HepG2 (cell line): ENCODE data around the gene SLC5A10. TPM values are rescaled to one million over a fixed set of nuclear protein-coding genes. Genes with fewer than 3 reads are reported as not detected.

Experiments used
- ARHGAP35 ChIP-seq: sonication (generic); formaldehyde crosslinking; IDR thresholded peaks from 2 replicates; pipeline ENCODE4 v1.9.0; 2022; ENCODE audit warnings: mild to moderate bottlenecking, inconsistent platforms, moderate library complexity, missing genetic modification reagents, borderline replicate concordance
- ARNT2 ChIP-seq: sonication (generic); formaldehyde crosslinking; IDR thresholded peaks from 2 replicates; pipeline ENCODE4 v1.8.0; 2022; ENCODE audit warnings: mild to moderate bottlenecking, low read depth, missing genetic modification reagents, moderate library complexity
- ZNF343 ChIP-seq: sonication (generic); formaldehyde crosslinking; IDR thresholded peaks from 2 replicates; pipeline ENCODE4 v1.4.0; 2020; ENCODE audit warnings: mild to moderate bottlenecking, missing genetic modification reagents
- ZNF672 ChIP-seq: sonication (generic); formaldehyde crosslinking; IDR thresholded peaks from 2 replicates; pipeline ENCODE4 v1.8.1; 2022; ENCODE audit warnings: missing genetic modification reagents
- polyA plus RNA-seq, 8 experiments: library from polyadenylated mRNA; depleted of rRNA in 3 of 8; stranded (reverse) in 7 of 8; unstranded in 1 of 8; fragments of >200 nt; fragmentation: Illumina TruSeq in 4 of 8; extraction: Trizol in 4 of 8; gene quantifications; 2 replicates each; pipeline versions ENCODE4 v1.2.1 to v1.2.3, GENCODE V29; 2011 to 2016; ENCODE audit warnings: low read depth in 4 of 8, missing spikeins in 1 of 8, mixed read lengths in 1 of 8; ENCODE audit not compliant: insufficient read depth in 1 of 8
- total RNA-seq, 5 experiments: library from RNA; depleted of rRNA; stranded (reverse); fragments of >200 nt; fragmentation: Illumina TruSeq; extraction: Trizol; gene quantifications; 2 replicates each; pipeline ENCODE4 v1.2.3, GENCODE V29; 2016; ENCODE audit warnings: low read depth in 1 of 5
- TF ChIP-seq, protein P1 (sequence below): sonication (generic); formaldehyde crosslinking; IDR thresholded peaks from 2 replicates; pipeline ENCODE4 v1.5.0; 2020; ENCODE audit warnings: missing genetic modification reagents, mild to moderate bottlenecking, borderline replicate concordance
- TF ChIP-seq, protein P2 (sequence below): sonication (generic); formaldehyde crosslinking; IDR thresholded peaks from 2 replicates; pipeline ENCODE4 v1.4.0; 2020; ENCODE audit warnings: missing genetic modification reagents, borderline replicate concordance
- TF ChIP-seq, protein P3 (sequence below), 2 experiments: IDR thresholded peaks; 2 replicates each; pipeline ENCODE4 v1.6.1; 2011 to 2012; ENCODE audit warnings: low read length in 2 of 2, borderline replicate concordance in 1 of 2, low read depth in 1 of 2, mild to moderate bottlenecking in 1 of 2, moderate library complexity in 1 of 2
- TF ChIP-seq, protein P4 (sequence below): sonication (generic); formaldehyde crosslinking; IDR thresholded peaks from 2 replicates; pipeline ENCODE4 v1.4.0; 2020; ENCODE audit warnings: missing genetic modification reagents
- TF ChIP-seq, protein P5 (sequence below): IDR thresholded peaks from 2 replicates; pipeline ENCODE4 v1.6.1; 2016; ENCODE audit warnings: low read depth
- TF ChIP-seq, protein P6 (sequence below): sonication (generic); formaldehyde crosslinking; IDR thresholded peaks from 2 replicates; pipeline ENCODE4 v1.4.0; 2020; ENCODE audit warnings: missing genetic modification reagents
- TF ChIP-seq, protein P7 (sequence below): sonication (generic); formaldehyde crosslinking; IDR thresholded peaks from 2 replicates; pipeline ENCODE4 v1.8.0; 2023; ENCODE audit warnings: mild to moderate bottlenecking, missing genetic modification reagents
- TF ChIP-seq, protein P8 (sequence below): sonication (generic); formaldehyde crosslinking; IDR thresholded peaks from 2 replicates; pipeline ENCODE4 v1.8.1; 2022; ENCODE audit warnings: low read depth, mild to moderate bottlenecking, missing genetic modification reagents

Gene SLC5A10
- total and polyA plus RNA-seq, 2 of the 13 experiments (the other 11 are each of a cell fraction or from before 2014, with no cell fraction given), result 0.05 TPM; not detected in 1

DNA sequence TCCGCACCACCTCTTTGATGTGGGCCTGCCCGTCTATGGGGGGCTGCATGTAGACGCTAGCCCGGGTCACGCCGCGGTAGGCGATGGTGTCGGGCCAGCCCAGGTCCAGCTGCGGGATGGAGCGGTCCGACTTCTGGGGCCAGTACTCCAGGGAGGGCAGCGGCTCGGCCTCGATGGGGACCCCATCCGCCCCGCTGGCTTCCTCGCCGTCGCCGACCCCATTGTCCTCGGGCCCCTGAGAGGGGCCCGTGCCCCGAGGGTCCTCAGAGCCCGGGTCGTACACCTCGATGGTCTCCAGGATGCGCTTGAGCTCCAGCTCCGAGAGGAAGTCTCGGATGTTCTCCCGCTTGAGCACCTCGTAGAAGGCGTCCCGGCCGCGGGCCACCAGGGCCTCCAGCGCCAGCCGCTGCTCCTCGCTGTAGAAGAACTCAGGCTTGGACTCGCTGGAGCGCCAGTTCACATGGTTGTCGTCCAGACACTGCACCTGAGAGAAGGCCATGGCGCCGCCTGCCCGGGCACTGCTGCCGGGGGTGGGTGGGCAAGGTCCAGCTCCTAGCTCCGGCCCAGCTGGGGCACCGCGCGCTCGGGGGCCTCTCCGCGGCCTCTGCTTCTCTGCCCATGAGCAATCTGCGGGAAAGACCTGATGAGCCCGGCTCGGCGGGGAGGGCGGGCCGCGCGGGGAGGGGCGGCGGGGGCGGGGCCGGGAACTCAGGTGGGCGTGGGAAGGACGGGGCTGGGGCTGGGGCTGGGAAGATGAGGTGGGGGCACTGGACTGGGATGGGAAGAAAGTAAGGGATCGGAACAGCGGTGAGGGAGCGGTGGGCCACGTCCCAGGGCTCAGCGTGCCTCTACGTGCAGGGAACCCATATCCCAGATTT is 51.8 kb downstream of the SLC5A10 start (continued):
- TF ChIP-seq, protein P1, sequence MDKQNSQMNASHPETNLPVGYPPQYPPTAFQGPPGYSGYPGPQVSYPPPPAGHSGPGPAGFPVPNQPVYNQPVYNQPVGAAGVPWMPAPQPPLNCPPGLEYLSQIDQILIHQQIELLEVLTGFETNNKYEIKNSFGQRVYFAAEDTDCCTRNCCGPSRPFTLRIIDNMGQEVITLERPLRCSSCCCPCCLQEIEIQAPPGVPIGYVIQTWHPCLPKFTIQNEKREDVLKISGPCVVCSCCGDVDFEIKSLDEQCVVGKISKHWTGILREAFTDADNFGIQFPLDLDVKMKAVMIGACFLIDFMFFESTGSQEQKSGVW (CRISPR knock-in tag), result no peak
- TF ChIP-seq ZNF672 (CRISPR knock-in tag) (no peak), ARHGAP35 (CRISPR knock-in tag) (no peak), ARNT2 (CRISPR knock-in tag) (0 out of 2 replicates have a peak, but pooled peaks have one; percentile 30), ZNF343 (0 out of 2 replicates have a peak, but pooled peaks have one; percentile 45)
- TF ChIP-seq, protein P2, sequence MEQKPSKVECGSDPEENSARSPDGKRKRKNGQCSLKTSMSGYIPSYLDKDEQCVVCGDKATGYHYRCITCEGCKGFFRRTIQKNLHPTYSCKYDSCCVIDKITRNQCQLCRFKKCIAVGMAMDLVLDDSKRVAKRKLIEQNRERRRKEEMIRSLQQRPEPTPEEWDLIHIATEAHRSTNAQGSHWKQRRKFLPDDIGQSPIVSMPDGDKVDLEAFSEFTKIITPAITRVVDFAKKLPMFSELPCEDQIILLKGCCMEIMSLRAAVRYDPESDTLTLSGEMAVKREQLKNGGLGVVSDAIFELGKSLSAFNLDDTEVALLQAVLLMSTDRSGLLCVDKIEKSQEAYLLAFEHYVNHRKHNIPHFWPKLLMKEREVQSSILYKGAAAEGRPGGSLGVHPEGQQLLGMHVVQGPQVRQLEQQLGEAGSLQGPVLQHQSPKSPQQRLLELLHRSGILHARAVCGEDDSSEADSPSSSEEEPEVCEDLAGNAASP (CRISPR knock-in tag), result 0 out of 2 replicates have a peak, but pooled peaks have one; percentile 11
- TF ChIP-seq, protein P3, sequence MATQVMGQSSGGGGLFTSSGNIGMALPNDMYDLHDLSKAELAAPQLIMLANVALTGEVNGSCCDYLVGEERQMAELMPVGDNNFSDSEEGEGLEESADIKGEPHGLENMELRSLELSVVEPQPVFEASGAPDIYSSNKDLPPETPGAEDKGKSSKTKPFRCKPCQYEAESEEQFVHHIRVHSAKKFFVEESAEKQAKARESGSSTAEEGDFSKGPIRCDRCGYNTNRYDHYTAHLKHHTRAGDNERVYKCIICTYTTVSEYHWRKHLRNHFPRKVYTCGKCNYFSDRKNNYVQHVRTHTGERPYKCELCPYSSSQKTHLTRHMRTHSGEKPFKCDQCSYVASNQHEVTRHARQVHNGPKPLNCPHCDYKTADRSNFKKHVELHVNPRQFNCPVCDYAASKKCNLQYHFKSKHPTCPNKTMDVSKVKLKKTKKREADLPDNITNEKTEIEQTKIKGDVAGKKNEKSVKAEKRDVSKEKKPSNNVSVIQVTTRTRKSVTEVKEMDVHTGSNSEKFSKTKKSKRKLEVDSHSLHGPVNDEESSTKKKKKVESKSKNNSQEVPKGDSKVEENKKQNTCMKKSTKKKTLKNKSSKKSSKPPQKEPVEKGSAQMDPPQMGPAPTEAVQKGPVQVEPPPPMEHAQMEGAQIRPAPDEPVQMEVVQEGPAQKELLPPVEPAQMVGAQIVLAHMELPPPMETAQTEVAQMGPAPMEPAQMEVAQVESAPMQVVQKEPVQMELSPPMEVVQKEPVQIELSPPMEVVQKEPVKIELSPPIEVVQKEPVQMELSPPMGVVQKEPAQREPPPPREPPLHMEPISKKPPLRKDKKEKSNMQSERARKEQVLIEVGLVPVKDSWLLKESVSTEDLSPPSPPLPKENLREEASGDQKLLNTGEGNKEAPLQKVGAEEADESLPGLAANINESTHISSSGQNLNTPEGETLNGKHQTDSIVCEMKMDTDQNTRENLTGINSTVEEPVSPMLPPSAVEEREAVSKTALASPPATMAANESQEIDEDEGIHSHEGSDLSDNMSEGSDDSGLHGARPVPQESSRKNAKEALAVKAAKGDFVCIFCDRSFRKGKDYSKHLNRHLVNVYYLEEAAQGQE (IDR thresholded peaks at IDR 0.05; ENCODE audit: borderline replicate concordance in 1 of 2, low read depth in 1 of 2, low read length in 2 of 2), result no peak
- TF ChIP-seq, protein P4, sequence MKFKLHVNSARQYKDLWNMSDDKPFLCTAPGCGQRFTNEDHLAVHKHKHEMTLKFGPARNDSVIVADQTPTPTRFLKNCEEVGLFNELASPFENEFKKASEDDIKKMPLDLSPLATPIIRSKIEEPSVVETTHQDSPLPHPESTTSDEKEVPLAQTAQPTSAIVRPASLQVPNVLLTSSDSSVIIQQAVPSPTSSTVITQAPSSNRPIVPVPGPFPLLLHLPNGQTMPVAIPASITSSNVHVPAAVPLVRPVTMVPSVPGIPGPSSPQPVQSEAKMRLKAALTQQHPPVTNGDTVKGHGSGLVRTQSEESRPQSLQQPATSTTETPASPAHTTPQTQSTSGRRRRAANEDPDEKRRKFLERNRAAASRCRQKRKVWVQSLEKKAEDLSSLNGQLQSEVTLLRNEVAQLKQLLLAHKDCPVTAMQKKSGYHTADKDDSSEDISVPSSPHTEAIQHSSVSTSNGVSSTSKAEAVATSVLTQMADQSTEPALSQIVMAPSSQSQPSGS (CRISPR knock-in tag), result no peak
- TF ChIP-seq, protein P5, sequence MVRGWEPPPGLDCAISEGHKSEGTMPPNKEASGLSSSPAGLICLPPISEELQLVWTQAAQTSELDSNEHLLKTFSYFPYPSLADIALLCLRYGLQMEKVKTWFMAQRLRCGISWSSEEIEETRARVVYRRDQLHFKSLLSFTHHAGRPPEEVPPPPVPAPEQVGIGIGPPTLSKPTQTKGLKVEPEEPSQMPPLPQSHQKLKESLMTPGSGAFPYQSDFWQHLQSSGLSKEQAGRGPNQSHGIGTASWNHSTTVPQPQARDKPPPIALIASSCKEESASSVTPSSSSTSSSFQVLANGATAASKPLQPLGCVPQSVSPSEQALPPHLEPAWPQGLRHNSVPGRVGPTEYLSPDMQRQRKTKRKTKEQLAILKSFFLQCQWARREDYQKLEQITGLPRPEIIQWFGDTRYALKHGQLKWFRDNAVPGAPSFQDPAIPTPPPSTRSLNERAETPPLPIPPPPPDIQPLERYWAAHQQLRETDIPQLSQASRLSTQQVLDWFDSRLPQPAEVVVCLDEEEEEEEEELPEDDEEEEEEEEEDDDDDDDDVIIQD (CRISPR knock-in tag), result no peak
- TF ChIP-seq, protein P6, sequence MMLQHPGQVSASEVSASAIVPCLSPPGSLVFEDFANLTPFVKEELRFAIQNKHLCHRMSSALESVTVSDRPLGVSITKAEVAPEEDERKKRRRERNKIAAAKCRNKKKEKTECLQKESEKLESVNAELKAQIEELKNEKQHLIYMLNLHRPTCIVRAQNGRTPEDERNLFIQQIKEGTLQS (CRISPR knock-in tag), result no peak
- TF ChIP-seq, protein P7, sequence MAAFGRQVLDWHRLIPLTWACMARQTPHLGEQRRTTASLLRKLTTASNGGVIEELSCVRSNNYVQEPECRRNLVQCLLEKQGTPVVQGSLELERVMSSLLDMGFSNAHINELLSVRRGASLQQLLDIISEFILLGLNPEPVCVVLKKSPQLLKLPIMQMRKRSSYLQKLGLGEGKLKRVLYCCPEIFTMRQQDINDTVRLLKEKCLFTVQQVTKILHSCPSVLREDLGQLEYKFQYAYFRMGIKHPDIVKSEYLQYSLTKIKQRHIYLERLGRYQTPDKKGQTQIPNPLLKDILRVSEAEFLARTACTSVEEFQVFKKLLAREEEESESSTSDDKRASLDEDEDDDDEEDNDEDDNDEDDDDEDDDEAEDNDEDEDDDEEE (CRISPR knock-in tag), result 0 out of 2 replicates have a peak, but pooled peaks have one; percentile 23
- TF ChIP-seq, protein P8, sequence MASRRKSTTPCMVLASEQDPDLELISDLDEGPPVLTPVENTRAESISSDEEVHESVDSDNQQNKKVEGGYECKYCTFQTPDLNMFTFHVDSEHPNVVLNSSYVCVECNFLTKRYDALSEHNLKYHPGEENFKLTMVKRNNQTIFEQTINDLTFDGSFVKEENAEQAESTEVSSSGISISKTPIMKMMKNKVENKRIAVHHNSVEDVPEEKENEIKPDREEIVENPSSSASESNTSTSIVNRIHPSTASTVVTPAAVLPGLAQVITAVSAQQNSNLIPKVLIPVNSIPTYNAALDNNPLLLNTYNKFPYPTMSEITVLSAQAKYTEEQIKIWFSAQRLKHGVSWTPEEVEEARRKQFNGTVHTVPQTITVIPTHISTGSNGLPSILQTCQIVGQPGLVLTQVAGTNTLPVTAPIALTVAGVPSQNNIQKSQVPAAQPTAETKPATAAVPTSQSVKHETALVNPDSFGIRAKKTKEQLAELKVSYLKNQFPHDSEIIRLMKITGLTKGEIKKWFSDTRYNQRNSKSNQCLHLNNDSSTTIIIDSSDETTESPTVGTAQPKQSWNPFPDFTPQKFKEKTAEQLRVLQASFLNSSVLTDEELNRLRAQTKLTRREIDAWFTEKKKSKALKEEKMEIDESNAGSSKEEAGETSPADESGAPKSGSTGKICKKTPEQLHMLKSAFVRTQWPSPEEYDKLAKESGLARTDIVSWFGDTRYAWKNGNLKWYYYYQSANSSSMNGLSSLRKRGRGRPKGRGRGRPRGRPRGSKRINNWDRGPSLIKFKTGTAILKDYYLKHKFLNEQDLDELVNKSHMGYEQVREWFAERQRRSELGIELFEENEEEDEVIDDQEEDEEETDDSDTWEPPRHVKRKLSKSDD (CRISPR knock-in tag), result no peak
